T-helper 9 cell (primary cell): Measurements from ENCODE around the gene PGAP1.
"Not testable (repeated sequence)": the region's sequence is repeated elsewhere in the genome, so short reads cannot be mapped to it uniquely, and the experiment has no call there.

ENCODE experiments used
- DNase-seq: peaks from one replicate; pipeline ENCODE4 v3.0.0-alpha.2; 2020

The PGAP1 gene

GRCh38 chr2:196944570-196944969, 18.1 kb upstream of the PGAP1 start:
- DNase-seq, result no peak

GRCh38 chr2:196941398-196942078, 15.0 kb upstream of the PGAP1 start:
- no peak for DNase-seq

GRCh38 chr2:196939371-196939770, 12.9 kb upstream of the PGAP1 start:
- DNase-seq, result no peak

- no peak for DNase-seq
These were observed 8.9 kb upstream of the PGAP1 start for GRCh38 chr2:196935432-196935831.

DNA sequence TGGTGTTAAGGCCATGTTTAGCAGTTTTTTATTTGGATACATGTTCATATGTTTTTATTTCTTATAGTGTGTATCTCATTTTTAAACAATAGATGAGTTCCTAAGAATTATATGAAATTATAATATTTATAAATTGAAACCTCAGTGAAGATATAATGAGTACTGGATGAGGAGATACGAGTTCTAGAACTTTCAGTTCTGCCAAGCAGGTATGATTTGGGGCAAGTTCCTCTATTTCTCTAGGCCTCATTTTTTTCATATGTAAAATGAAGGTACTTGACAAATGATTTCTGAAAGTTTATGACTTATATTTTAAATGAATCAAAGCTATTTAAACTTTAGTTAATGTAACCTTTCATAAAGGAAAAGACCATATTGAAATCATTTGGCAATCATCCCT, 8.2 kb upstream of the PGAP1 start:
- no peak for DNase-seq

DNA sequence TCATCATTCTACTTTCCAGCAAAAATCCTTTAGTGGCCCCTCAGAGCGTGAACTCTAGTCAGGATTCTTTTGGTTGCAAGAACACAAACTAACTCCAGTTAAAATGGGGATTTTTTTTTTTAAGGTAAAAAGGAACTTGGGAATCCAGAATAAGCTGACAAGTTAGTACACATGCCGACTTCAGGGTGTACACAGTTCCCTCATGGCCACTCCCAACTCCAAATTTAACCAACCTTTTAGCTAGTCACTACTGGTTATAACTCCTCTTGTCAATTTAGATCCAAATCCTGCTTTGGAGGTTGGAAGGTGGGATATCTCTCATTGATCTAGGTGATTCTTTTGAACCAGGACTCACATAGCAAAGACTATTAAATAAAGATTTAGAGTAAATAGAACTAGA, 5.0 kb upstream of the PGAP1 start:
- no peak for DNase-seq

- peak; percentile 36 for DNase-seq
These were observed 1.1 kb upstream of the PGAP1 start for GRCh38 chr2:196927376-196928225.

DNA sequence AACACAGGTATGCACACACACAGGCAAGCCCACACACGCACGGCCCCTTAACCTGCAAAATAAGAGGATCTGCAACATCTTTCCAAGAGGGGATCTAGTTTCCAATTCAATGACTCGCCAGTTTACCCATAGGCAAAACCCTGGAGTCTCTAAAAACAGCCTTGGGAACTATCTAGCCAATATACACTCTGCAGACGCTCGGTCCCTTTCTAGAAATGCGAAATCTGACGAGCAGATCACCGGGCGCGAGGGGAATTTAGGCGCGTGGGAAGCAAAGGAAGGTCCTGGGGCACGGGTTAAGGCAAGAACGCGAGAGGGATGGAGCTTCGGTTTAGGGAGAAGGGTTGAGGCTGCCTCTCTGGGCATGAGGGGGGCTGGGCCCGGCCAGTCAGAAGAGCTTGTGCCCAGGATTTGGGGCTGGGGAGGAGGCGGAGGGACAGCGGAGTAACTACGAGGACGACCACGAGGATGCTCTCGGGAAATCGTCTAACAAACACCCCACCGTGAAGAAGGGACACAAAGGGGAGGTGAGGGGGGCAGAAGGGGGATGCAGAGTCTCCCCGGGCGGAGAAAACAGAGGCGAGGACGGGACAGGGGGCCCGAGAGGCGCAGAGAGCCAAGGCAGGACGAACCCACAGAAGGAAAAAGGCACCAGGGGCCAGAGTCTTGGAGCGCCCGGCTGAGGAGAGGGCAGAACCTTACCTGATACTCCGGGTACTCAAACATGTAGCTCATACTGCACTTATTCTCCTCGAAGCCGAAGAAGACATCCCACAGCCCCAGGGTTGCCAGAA, 542 bp downstream of the PGAP1 start:
- DNase-seq, result peak; percentile 4

DNA sequence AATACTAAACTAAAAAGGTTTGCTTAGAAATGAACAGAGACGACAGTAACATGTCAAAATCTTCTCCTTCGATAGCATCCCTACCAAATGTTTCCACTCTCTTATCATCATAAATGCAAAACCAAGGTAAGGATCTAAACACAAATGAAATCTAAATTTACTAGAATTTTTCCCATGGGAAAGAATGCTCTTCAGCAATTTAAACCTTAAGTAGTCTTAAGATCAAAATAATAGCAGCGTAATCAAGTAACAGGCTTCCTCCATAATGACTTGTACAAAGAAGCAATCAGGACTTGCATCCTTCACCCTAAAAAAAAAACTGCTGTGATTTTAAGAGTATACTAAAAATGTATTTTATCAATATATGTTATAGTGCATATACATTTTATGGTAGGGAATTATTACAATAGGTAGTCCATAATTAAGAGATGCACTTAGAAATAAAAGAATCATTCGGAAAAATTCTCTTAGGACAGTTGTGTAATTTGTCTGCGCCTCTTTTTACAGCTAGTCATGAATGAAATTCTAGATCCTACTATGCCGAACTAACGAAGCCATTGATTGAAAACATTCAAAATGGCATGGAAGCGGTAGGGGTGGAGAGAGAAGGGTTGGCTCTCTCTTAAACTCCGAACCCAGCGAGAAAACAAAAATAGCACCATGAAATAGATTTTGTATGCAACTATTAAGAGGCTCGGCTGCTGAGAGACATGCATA, 1.3 kb downstream of the PGAP1 start:
- no peak for DNase-seq

DNA sequence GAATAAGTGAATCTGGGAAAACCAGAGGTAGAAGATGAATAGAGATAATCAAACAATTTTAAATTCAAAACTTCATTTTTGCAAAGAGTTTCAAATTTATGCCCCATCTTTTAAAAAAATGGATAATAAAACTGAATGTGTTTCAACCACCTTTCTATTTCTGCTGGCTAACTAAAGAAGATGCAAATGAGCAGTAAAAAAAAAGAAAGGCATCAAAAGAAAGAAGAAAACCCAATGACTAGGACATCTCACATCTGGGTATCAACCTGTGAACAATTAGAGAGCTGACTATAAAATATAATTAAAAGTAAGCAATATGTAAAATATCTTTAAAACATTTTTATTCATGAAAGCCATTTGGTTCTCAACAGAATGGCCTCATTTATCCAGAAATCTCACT, 2.5 kb downstream of the PGAP1 start:
- no peak for DNase-seq

DNA sequence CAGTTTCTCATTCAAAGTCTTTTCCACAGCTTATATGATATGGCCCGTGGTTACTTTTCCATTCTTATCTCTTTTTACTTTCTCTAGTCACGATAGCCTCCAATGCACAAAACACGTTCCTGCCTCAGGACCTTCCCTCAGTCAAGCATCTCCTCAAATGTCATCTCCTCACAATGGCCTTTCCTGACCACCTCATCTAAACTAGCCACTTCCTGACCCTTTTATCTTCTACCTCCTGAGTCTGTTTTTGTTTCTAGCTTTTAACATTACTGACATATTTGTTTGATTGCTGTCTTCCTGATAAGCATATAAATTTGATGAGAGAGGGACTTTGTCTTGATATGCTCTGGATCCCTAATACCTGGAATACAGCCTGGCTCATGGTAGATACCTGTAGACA, 7.6 kb downstream of the PGAP1 start:
- DNase-seq, result no peak

- no peak for DNase-seq
These were observed 8.7 kb downstream of the PGAP1 start for GRCh38 chr2:196917802-196918201.

GRCh38 chr2:196915507-196916189, 10.9 kb downstream of the PGAP1 start:
- no peak for DNase-seq

DNA sequence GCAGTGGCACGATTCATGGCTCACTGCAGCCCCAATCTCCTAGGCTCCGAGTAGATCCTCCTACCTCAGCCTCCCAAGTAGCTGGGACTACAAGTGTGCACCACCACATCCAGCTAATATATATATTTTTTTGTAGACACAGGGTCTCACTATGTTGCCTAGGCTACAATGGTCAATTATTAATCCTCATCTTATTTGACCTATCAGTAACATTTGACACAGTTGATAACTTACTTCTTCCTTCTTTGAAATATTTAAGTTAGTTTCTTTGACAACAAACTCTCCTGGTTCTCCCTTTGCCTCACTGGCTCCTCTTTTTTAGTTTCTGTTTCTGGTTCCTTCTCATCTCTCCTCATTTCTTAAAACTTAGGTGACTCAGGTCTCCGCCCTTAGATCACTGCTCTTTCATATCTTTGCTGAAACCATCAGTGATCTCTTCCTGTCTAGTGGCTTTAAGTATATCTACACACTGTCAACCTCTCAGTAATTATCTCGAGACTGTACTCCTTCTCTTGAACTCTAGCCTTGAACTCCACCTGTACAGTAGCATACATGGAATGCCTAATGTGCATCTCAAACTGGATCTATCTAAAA, 11.5 kb downstream of the PGAP1 start:
- no peak for DNase-seq

- no peak for DNase-seq
These were observed 12.8 kb downstream of the PGAP1 start for GRCh38 chr2:196913691-196914090.

GRCh38 chr2:196905365-196905764, 21.1 kb downstream of the PGAP1 start:
- not testable (repeated sequence) for DNase-seq

DNA sequence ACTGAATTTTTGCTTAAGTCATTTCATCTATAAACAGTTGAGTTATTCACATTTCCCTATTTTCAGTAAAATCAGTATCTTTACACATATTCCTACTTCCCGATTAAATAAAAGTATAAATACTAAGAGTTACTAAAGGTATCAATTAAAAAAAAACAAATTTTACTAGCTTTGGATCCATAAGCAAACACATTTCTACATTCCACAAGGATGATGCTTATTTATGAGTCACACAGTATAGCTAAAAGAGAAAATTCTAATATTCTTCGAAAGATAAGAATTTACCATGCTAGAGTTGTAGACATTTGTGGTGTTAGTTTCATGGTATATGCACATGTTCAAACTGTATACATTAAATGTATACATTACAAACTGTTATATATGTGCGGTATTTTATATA, 23.7 kb downstream of the PGAP1 start:
- DNase-seq, result no peak

GRCh38 chr2:196900843-196901242, 25.7 kb downstream of the PGAP1 start:
- no peak for DNase-seq

GRCh38 chr2:196899976-196900375, 26.5 kb downstream of the PGAP1 start:
- DNase-seq, result no peak

GRCh38 chr2:196891136-196891535, 35.4 kb downstream of the PGAP1 start:
- DNase-seq, result no peak

DNA sequence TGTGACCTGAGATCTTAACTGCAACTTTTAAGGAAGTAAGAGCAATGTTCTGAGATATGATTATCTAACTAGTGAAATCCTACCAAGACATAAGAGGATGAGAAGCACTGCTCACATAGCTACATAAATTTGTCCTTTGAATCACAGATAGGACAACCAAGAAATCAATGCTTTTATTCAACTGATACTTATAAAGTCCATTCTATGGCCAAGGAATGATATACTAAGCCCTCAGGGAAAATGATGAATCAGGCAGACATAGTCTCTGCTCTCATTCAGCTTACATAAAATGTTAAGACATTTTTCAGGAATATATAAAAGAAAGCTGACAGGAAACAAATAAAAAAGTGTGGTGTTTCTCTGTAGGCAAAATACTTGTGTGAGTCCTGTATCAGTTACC, 39.1 kb downstream of the PGAP1 start:
- no peak for DNase-seq

GRCh38 chr2:196884368-196884767, 42.1 kb downstream of the PGAP1 start:
- DNase-seq, result no peak
